Measurements from ENCODE around the gene OR5C1. TPM values are rescaled to one million over a fixed set of nuclear protein-coding genes. Genes with fewer than 3 reads are reported as not detected.

Gene OR5C1
- total and polyA plus RNA-seq, 9 of the 15 experiments (the other 6 are each of a cell fraction or from before 2014, with no cell fraction given): not detected

DNA sequence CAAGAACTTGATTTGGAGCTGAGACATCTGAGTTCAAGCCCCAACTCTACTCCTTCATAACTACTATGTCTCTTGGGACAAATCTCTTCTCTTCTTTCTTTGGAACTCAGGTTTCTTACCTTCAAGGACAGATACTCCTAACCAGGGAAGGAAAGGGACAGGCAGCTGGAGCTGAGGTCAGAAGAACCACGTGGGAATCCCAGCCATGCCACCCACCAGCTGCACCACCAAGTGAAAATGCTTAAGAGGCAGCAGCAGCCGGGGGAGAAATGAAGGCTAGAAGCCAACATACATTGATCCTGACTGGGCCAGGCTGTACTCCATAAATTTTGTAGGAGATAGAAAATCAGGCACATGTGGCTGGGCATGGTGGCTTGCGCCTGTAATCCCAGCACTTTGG lies 9.6 kb upstream of the OR5C1 start (continued):
- TF ChIP-seq, protein P1, sequence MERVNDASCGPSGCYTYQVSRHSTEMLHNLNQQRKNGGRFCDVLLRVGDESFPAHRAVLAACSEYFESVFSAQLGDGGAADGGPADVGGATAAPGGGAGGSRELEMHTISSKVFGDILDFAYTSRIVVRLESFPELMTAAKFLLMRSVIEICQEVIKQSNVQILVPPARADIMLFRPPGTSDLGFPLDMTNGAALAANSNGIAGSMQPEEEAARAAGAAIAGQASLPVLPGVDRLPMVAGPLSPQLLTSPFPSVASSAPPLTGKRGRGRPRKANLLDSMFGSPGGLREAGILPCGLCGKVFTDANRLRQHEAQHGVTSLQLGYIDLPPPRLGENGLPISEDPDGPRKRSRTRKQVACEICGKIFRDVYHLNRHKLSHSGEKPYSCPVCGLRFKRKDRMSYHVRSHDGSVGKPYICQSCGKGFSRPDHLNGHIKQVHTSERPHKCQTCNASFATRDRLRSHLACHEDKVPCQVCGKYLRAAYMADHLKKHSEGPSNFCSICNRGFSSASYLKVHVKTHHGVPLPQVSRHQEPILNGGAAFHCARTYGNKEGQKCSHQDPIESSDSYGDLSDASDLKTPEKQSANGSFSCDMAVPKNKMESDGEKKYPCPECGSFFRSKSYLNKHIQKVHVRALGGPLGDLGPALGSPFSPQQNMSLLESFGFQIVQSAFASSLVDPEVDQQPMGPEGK (CRISPR knock-in tag; IDR thresholded peaks at IDR 0.05; ENCODE audit: borderline replicate concordance): no peak
- TF ChIP-seq SMARCC2 (IDR thresholded peaks at IDR 0.05; ENCODE audit: low read depth): no peak
- TF ChIP-seq HNRNPLL (IDR thresholded peaks at IDR 0.05; ENCODE audit: low read depth, low read length, poor library complexity, severe bottlenecking): no peak
- TF ChIP-seq PTBP1 (IDR thresholded peaks at IDR 0.05; ENCODE audit: low read depth, low read length): no peak
- no peak for TF ChIP-seq ZNF212 (CRISPR knock-in tag; IDR thresholded peaks at IDR 0.05)
- no peak for TF ChIP-seq HDAC2 (IDR thresholded peaks at IDR 0.05)

DNA sequence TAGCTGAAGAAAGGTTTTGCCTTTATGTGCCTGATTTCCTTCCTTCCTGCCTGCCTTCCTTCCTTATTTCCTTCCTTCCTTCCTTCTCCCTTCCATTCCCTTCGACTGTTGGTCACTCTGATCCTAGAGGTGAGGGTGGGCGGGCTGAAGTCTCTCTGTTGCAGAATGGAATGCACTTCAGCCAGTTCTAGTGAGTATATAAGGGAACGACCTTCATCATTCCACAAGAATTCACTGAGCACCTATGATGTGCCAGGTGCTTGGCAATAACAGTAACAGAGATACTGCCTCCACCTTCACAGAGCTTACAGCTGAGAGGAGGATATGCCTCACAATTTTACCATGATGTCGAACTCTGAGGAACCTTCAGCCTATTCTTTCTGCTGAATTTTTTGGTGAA lies 8.7 kb upstream of the OR5C1 start:
- Histone ChIP-seq H3K4me1 (replicated peaks in 1 of 2; ENCODE audit: control insufficient read depth in 2 of 2, insufficient read depth in 2 of 2, low read length in 2 of 2) (no peaks in the 10 kb centered on the region), H2AFZ (ENCODE audit: low read depth, low read length) (no peak overlapping the region), H3K36me3 (ENCODE audit: control insufficient read depth, insufficient read depth, low read length) (no peaks in the 10 kb centered on the region), H3K79me2 (ENCODE audit: control insufficient read depth, insufficient read depth, low read length) (no peaks in the 10 kb centered on the region), H4K20me1 (replicated peaks; ENCODE audit: control insufficient read depth, insufficient read depth, low read length) (no peaks in the 10 kb centered on the region), H3K4me3 (no peak overlapping the region), H3K9ac (ENCODE audit: insufficient read depth in 1 of 2, low read depth in 2 of 2, low read length in 2 of 2) (no peak overlapping the region), H3K9me3 (replicated peaks; ENCODE audit: control insufficient read depth, insufficient read depth, low read depth, low read length) (no peaks in the 10 kb centered on the region), H3K9me1 (ENCODE audit: control insufficient read depth, insufficient read depth, low read length) (peaks cover 3% of the 10 kb centered on the region), H3K27ac (ENCODE audit: extremely low read depth, low read depth, low read length) (no peak overlapping the region), H3K27me3 (ENCODE audit: control insufficient read depth in 2 of 2, insufficient read depth in 2 of 2, low read length in 2 of 2) (peaks cover 7 to 12% of the 10 kb centered on the region in 2 experiments; a peak in 3 of 5 replicates), H3K4me2 (ENCODE audit: insufficient read depth, low read length) (no peak overlapping the region)
- BruUV-seq (replicated peaks): no TSS peak
- DNase-seq (ENCODE audit: extremely low read depth in 1 of 4, low spot score in 3 of 4): no peak
- POLR2A ChIA-PET: no interaction called here
- CTCF ChIA-PET (ENCODE audit: low intra/inter-chr PET ratio): no interaction called here
- ATAC-seq: no peak
- intact Hi-C loops (cut with micrococcal nuclease) (no loop called here), in situ Hi-C loops (cut with MboI) (no loop called here)
- no peak for FAIRE-seq
- no peak for TF ChIP-seq SIN3A (IDR thresholded peaks at IDR 0.05; ENCODE audit: borderline replicate concordance in 2 of 2, control insufficient read depth in 1 of 2, low read depth in 2 of 2, low read length in 2 of 2)
- TF ChIP-seq MTA1 (IDR thresholded peaks at IDR 0.05; ENCODE audit: borderline replicate concordance): no peak
- TF ChIP-seq, protein P2, sequence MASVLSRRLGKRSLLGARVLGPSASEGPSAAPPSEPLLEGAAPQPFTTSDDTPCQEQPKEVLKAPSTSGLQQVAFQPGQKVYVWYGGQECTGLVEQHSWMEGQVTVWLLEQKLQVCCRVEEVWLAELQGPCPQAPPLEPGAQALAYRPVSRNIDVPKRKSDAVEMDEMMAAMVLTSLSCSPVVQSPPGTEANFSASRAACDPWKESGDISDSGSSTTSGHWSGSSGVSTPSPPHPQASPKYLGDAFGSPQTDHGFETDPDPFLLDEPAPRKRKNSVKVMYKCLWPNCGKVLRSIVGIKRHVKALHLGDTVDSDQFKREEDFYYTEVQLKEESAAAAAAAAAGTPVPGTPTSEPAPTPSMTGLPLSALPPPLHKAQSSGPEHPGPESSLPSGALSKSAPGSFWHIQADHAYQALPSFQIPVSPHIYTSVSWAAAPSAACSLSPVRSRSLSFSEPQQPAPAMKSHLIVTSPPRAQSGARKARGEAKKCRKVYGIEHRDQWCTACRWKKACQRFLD (CRISPR knock-in tag; IDR thresholded peaks at IDR 0.05): no peak
- TF ChIP-seq HDAC6 (IDR thresholded peaks at IDR 0.05; ENCODE audit: low read depth, low read length): no peak
- no peak for TF ChIP-seq ZFPM2 (CRISPR knock-in tag; IDR thresholded peaks at IDR 0.05)
- no peak for TF ChIP-seq ZNF146 (CRISPR knock-in tag; IDR thresholded peaks at IDR 0.05; ENCODE audit: unreplicated experiment)
- 0% methylated on average over 4 of the region's 4 CpGs for WGBS (ENCODE audit: insufficient coverage, low coverage, missing lambda C conversion rate)

All from K562 (cell line).